ENCODE measurements around the gene CEP164.
A peak's percentile ranks its signal among the peaks of the same experiment; 100 is the strongest.

Gene CEP164

DNA sequence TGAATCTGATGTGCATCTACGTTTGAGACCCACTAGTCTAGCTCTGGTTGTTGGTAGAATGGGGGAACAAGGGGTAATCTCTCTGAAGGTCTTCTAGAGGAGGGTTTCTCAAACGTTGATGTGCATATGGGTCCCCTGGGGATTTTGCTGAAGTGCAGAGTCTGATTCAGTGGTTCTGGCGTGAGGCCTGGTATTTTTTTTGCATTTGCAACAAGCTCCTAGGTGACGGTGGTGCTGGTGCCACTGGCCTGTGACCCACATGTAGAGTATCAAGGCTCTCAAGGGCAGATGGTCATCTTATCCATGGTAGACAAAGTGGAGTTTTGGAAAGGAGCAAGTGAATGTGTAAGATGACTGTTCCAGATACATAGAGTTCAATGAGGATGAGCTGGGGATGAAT, 97.1 kb downstream of the CEP164 start:
- no peak for DNase-seq

- no peak for DNase-seq
Measured at GRCh38 chr11:117425679-117426296, 98.1 kb downstream of the CEP164 start.

DNA sequence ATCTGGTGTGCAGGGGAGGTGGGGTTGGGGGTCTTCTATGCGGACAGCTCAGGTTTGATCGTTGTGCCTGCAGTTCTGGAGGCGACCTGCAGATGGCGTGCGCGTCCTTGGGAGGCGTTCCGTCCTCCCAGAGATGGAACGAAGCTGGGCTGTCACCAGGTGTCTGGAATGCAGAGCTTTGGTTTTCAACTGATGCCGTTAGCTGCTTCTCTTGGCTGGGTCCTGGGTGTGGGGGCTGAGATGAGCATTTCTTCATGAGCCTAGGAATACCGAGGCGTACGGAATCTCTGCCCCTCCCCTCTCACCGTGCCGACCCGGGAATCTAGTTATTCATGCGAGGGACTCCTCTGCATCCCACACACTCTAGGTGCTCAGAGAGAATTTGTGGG, 98.6 kb downstream of the CEP164 start:
- peak; percentile 96 for DNase-seq

DNA sequence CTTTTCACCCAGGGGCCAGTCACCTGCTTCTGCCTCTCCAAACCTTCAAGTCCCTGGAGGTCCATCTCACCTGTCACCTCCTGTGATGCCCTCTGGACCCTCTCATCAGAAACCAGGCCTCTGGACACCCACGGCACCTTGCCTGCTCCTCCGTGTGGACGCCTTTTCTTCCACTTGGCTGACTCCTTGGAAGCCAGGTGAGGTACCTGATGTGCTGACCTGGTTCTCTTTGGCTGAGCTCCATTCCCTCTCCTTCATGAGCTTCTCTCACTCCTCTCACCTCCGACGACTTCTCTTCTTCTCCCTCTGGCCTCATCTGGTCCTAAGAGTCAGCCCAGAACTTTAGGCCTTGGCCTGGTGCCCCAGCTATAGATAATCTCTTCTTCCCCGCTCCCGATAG, 99.3 kb downstream of the CEP164 start:
- DNase-seq = no peak

DNA sequence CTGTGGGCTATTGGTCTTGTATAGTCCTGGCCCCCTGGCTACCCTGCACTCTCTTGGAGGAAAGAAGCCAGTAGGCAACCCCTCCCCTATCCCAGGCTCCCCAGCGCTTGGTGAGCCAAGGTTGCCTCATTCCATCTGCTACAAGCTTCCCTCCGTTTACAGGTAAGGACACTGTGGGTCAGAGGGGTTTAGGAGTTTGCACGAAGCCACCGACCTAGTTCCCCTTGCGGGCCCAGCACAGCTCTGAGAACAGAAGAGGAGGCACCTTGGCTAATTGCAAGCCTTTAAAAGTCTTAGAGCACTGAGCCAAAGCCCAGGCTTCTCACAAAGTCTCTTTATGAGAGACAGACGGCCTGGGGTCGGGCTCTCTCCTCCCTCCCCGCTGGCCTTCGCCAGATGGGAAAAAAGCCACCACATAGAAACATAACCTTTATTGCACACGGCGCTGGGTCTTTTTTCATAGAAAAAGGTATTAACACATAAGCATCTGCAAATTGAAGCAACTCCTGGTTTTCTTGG, 99.8 kb downstream of the CEP164 start:
- DNase-seq = no peak

DNA sequence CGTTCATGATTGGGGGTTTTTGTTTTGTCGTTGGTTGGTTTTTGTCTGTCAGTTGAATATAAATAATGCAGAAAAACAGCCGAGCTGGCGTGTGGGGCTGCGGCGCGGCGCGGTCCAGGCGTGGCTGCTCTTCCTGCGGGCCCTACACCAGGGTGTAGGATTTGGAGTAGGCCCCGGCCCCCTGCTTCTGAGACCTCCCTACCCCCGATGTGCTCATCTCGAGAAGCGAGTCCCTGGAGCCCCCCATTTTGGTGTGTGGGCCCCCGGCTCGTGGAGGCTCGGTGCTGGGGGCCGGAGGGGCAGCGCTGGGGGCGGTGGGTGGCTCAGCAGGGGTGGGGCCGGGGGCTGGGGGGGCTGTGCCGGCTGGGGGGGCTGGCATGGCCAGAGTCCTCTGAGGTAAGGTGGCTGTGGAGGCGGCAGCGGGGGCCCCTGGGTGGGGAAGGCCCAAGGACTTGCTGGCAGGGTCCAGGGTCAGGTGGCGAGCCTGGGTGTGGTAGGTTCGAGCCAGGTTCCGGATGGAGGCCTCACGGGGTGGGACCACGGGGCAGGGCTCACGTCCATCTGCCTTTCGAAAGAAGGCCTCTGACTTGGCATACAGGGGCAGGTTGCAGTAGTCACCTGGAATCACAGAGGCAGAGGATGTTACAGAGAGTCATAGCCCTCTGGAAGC, 100.7 kb downstream of the CEP164 start:
- no peak for DNase-seq

DNA sequence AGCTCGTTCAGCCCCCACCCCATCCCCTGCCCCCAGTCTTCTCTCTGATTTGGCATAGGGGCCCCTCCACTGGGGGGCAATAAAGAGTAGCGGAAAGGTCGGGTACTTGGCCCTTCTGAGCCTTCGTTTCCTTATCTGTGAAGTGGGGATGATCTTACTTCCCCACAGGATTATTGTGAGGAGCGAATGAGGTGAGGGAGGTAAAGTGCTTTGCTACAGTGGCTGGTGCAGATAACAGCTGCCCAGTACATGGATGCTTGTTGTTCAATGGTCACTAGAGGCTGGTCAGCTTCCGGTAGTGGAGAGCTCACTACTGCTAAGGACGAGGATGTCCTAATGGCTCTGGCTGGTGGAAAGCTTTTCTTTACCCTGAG, 101.2 kb downstream of the CEP164 start:
- DNase-seq = no peak

- DNase-seq = no peak
Measured at GRCh38 chr11:117430293-117430955, 102.8 kb downstream of the CEP164 start.

DNA sequence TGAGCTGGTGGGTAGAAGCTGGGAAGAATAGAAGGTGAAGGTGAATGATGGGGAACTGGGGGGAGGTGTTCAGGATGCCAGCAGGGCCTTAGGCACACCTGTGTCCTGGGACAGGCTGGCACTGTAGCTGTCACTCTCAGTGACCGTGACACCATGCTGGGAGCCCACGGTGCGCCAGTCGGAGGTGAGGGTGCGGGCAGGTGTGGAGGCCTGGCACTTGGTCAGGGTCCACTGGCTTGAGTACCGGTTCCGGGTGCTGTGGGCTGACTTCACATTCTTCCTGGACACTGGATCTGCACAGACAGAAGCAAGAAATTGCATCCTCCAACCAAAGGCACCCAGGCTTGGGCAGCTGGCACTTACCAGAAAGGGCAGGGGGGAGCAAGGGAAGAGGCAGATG, 103.8 kb downstream of the CEP164 start:
- DNase-seq = no peak

- no peak for DNase-seq
Measured at GRCh38 chr11:117433717-117434116, 106.1 kb downstream of the CEP164 start.

DNA sequence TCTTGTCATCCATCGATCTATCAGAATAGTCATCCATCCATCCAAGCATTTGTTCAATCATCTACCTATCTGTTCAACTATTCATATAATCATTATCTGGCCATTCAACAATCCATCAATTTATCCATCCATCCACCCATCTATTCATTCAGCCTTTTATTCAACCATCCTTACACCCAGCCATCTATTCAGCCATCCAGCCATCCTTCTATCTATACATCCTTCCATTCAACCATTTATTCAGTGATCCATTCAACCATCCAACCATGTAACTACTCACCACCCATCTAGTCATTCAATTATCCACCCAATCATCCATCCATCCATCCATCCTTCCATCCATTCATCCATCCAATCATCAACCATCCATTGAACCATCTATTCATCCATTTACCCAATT, 106.8 kb downstream of the CEP164 start:
- no peak for DNase-seq

- no peak for DNase-seq
Measured at GRCh38 chr11:117435326-117435725, 107.7 kb downstream of the CEP164 start.

DNA sequence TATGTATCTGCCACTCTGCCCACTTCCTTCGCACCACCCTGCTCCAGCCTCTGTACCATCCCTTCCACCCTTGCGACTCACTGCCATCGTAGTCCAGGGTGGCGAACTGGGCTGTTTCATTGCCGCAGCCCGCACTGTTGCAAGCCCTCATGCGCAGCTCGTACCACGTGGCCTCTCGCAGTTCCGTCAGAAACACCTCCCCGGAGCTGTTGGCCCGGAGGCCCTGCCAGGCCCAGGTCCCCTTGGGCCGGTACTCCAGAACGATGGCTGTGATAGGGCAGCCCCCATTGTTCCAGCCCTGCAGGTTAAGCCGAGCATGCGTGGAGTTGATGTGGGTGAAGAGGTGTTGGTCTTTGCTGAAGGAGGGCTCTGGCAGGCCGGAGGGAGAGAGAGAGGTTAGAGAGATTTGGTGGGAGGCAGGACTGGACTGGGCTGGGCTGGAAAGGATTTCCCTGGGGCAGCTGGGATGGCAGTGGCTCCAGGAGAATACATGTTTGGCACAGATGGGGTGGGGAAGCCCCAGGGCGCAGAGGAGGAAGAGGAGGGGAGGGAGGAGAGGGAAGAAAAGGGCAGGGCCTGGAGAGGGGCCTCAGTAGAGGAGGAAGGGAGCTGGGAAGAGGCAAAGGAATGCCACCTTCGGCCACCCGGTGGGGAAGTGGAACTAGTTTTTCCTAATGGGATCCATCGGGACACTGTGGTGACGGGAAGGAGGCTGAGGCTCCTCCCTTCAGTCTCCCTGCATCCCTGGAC, 109.6 kb downstream of the CEP164 start:
- DNase-seq = no peak

- DNase-seq = no peak
Measured at GRCh38 chr11:117437791-117438130, 110.1 kb downstream of the CEP164 start.

GRCh38 chr11:117438371-117439000, 110.8 kb downstream of the CEP164 start:
- no peak for DNase-seq

DNA sequence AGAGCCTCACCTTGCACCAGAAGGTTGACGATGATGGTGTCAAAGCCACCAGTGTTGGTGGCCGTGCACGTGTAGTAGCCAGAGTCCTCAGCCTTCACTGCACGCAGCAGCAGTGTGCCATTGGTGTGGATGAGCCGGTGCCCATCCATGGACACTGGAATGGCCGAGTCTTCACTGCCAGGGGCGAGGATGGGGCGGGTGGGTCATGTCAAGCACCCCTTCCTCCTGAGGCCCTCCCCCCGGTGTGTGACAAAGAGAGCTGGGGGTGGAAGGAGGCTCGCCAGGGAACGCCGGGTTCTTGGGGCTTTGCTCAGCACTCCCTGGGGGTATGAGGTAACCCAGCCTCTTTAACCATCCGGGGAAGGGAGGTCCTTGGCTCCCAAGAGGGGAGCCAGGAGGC, 111.6 kb downstream of the CEP164 start:
- no peak for DNase-seq

DNA sequence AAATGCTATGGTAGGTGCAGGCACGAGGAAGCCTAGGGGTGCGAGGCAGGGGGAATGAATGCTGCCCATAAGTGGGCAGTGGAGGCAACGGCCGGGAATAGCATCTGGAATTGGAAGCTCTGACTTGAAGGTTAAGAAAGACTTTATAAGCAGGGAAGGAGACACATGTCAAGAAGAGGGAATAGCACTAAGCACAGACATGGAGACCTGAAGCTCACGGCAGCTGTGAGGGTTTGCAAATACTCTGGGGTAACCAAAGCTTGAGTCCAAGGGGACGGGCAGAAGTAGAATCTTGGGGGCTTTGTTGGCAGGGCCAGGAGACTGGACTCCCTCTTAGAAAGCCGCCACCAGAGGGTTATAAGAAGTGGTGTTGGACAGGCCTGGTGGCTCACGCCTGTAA, 112.6 kb downstream of the CEP164 start:
- no peak for DNase-seq

- no peak for DNase-seq
Measured at GRCh38 chr11:117441146-117441975, 113.7 kb downstream of the CEP164 start.

- no peak for DNase-seq
Measured at GRCh38 chr11:117442049-117442868, 114.6 kb downstream of the CEP164 start.

DNA sequence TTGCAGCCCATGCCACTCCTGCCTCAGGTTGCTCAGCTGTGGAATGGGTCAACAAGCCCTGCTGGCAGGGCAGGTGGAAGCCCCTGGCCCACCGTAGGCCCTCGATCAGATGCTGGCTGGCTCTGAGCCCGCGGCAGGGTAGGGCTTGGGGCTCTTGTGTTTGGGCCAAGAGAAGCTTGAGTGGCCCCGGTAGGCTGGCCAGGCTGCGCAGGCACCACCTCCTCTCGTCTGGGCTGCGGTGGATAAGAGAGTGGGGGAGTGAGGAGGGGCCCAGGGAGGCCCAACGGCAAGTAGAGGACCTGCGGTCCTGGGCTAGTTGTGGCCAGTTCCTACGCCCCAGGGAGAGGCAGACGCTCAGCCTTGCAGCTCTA, 115.2 kb downstream of the CEP164 start:
- DNase-seq = no peak

Measured in activated CD8-positive, alpha-beta memory T cell treated with anti-CD3 and anti-CD28 coated beads, Interleukin-2, amount 50 U/mL, for 48 hours (primary cell).